ENCODE measurements around the gene OR13J1. TPM values are rescaled to one million over a fixed set of nuclear protein-coding genes. Genes with fewer than 3 reads are reported as not detected.

The OR13J1 gene
- total and polyA plus RNA-seq, 5 experiments from 2014 or later, result not detected

DNA sequence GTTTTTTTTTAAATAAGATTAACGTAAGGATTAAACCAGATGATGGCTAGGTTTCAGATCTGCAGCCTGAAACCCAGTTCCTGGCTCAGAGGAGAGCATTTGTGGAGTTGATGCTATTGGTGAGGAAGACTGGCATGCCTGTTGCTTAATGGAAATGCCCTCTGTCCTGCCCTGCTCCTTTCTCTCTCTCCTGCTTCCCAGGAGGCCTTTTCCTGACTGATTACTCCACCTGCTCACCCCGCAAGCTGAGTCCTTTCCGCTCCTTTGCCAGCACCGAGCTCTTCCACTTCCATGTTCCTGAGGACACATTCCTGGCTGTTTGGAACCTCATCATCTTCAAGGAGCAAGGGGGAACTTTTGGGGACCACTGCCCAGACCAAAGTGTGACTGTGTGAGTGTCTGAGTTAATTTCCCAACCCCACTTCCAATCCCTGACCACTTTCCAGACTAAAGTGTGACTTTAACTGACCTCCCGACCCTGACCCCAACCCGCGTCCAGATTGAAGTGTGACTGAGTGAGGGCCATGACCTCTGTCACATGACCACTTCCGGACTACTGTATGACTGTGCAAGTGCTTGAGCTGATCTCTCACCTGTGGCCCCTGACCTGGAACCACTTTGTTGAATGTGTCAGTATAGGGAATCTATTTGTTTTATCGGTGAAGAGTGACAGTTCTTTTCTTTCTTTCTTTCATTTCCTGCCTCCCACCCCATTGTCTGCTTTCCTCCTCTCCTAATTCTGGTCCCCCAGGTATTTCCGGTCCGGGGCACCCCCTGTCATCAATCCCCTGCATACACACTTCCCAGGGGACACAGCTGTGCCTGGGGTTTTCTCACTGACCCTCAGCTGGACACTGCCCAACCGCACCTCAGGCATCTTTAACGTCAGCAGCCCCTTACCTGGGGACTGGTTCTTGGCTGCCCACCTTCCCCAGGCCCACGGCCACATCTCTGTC, 35.7 kb downstream of the OR13J1 start:
- no peak overlapping the region for H3K4me3 Mint-ChIP-seq
- no peak for DNase-seq
- H3K36me3 Mint-ChIP-seq, result no peaks in the 10 kb centered on the region
- no peaks in the 10 kb centered on the region for H3K27me3 Mint-ChIP-seq
- H3K4me1 Mint-ChIP-seq, result peaks cover 23 to 41% (median 30%) of the 10 kb centered on the region in 4 donors
- no peak for ATAC-seq
- H3K27ac Mint-ChIP-seq, result peak overlapping the region in 5 of 10 donors; percentile 30 to 68 (median 57)
- POLR2A ChIA-PET, result interaction anchor here (0.7 kb wide), 1 partner anchor 86 kb away, joined by 4 read pairs; no protein-coding TSS in a partner anchor
- H3K9me3 Mint-ChIP-seq, result no peaks in the 10 kb centered on the region

DNA sequence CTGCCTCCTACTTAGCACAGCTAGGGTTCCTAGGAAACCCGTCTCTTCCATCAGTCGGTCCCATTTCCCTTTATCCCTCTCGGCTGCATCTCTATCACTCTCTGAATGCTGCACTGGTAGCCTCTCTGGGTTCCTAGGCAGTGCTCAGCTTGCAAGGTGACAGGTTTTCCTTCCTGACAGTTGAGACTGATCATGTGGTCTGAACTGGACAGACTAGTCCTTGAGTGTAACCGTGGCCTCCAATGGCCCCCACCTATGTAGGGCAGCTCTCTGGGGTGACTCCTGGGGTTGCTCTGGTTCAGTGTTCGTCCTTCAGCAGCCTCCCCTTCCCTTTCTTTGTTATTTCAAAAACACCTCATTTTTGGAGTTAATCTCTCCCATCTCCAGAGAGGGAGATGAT, 37.4 kb downstream of the OR13J1 start:
- Mint-ChIP-seq H3K27me3 (no peaks in the 10 kb centered on the region), H3K4me1 (peaks cover 32 to 50% (median 43%) of the 10 kb centered on the region in 4 donors), H3K4me3 (no peak overlapping the region), H3K36me3 (no peaks in the 10 kb centered on the region), H3K9me3 (no peaks in the 10 kb centered on the region), H3K27ac (peak overlapping the region in 2 of 10 donors; percentile 4 to 38)
- POLR2A ChIA-PET, result no interaction called here
- DNase-seq, result no peak
- no peak for ATAC-seq

DNA sequence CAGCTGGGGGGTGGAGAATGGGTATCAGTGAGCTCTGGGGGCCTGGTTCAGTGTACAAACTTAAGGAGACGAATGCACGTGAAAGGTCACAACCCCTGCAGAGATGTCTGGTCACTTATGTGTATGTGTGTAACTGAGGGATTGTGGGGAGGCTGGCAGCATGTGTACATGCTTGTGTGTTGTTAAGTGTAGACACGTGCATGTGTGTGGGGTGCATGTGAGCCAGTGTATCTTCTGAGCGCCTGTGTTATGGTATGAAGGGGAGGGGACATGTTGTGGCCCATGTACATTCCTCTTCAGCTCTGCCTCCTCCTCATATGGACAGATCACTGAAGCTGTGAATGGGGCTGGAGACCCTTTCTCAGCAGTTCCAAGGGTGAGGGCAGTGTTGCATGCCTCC, 39.2 kb downstream of the OR13J1 start:
- Mint-ChIP-seq H3K4me1 (peaks cover 30 to 56% (median 47%) of the 10 kb centered on the region in 4 donors), H3K36me3 (no peaks in the 10 kb centered on the region), H3K27ac (peak overlapping the region in 3 of 10 donors; percentile 57 to 85 (median 77)), H3K4me3 (peak overlapping the region in 4 of 10 donors; percentile 0 to 65 (median 32)), H3K27me3 (no peaks in the 10 kb centered on the region), H3K9me3 (no peaks in the 10 kb centered on the region)
- POLR2A ChIA-PET, result interaction anchor here (0.5 kb wide), 1 partner anchor 185 kb away, joined by 5 read pairs; no protein-coding TSS in a partner anchor
- DNase-seq (no peak), ATAC-seq (no peak)

DNA sequence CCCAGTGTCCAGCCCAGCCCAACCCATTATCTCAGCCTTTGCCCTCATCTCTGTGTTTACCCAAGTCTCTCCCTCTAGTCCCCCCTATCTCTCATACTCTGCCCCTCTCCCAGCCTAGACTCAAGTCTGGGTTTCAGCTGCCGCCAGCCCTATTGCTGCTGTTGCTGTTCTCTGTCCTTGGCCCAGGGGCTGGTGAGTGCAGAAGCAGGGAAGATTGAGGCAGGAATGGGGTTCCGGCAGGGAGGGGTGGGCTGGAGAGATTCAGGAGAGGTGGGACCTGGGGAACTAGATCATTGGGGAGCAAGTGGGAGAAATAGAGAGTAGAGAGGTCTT, 40.5 kb downstream of the OR13J1 start:
- H3K4me1 Mint-ChIP-seq, result peaks cover 32 to 63% (median 48%) of the 10 kb centered on the region in 4 donors
- ATAC-seq, result no peak

DNA sequence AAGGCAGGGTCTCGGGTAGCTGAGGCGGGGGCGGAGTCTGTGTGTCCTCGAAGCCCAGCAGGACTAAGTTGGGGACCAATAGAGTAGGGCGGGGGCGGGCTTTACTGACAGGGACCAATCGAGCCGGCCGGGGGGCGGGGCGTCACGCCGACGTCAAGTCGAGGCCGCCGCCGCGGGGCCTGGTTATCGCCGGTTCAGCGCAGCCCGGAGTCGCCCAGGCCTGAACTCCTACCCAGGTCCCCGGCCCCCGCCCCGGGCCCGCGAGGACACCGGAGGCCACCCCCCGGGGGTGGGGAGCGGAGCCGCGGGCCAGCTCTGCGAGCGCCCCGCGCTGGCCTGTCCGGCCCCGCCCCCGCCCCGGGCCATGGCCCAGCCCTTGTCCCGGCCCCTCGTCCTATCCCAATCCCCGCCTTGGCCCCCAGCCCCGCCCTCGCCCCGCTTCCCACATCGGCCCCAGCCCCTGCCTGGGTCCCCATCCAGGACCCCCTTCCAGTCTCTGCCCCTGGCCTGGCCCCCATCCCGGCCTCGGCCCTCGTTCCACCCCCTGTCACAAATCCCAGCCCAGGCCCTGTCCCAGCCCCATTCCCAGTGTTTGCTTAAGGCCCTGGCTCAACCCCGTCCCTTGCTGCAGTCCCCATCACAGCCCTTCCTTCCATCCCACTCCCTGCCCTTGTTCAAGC, 41.0 kb downstream of the OR13J1 start, which contains the start of gene TMEM8B:
TSS of gene TMEM8B (plus strand) at position 145 of the 680 bp plus-strand sequence. CDS start at position 365, 220 bp downstream.
- H3K4me1 Mint-ChIP-seq, result peaks cover 32 to 63% (median 44%) of the 10 kb centered on the region in 4 donors
- H3K9me3 Mint-ChIP-seq, result no peaks in the 10 kb centered on the region
- H3K27ac Mint-ChIP-seq, result peak within 1 kb of the TSS; percentile 81 to 100 (median 96)
- peak; percentile 83 to 97 (median 90) for DNase-seq
- POLR2A ChIA-PET, result interaction anchor here (0.6 to 1.5 kb wide), 8 partner anchors 15 to 241 kb away, joined by 3 to 8 read pairs (median 3); partner anchors contain the start of genes CCDC107, HINT2 and SPAG8
- H3K27me3 Mint-ChIP-seq, result no peaks in the 10 kb centered on the region
- H3K36me3 Mint-ChIP-seq, result no peaks in the 10 kb centered on the region
- peak; percentile 94 for ATAC-seq
- peak within 1 kb of the TSS; percentile 86 to 100 (median 96) for H3K4me3 Mint-ChIP-seq

More for the DNA sequence above, 40.5 kb downstream of the OR13J1 start:
- Mint-ChIP-seq H3K36me3 (no peaks in the 10 kb centered on the region), H3K9me3 (no peaks in the 10 kb centered on the region), H3K27ac (peak overlapping the region; percentile 65 to 97 (median 93)), H3K4me3 (peak overlapping the region; percentile 82 to 92 (median 86)), H3K27me3 (no peaks in the 10 kb centered on the region)
- POLR2A ChIA-PET, result interaction anchor here (0.6 kb wide), 1 partner anchor 19 kb away, joined by 3 read pairs; no protein-coding TSS in a partner anchor
- no peak for DNase-seq

DNA sequence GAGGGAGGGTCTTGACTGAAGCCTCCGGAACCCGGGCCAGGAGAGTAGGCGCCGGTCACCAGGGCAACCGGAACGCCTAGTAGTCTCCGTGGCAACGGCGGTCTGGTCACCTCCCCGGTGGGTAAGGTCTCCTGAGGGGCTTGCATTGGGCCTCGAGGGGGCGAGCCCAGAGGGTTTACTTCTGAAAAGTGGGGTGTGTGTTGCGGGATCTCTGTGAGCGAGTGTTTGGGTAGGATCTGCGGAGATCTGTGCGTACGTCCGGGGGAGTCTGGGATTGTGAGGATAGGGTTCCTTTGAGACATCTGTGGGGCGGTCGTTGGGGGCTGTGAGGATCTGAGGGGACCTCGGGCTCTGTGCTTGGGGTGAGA, 41.5 kb downstream of the OR13J1 start, which contains the start of gene FAM221B:
TSS of gene FAM221B (minus strand) at position 17 of the 368 bp plus-strand sequence. CDS start 2,571 bp downstream, outside the sequence.
- Mint-ChIP-seq H3K27ac (peak within 1 kb of the TSS; percentile 81 to 100 (median 96)), H3K4me1 (peaks cover 32 to 61% (median 42%) of the 10 kb centered on the region in 4 donors), H3K9me3 (no peaks in the 10 kb centered on the region), H3K36me3 (no peaks in the 10 kb centered on the region), H3K27me3 (no peaks in the 10 kb centered on the region), H3K4me3 (peak within 1 kb of the TSS; percentile 86 to 100 (median 96))
- POLR2A ChIA-PET, result interaction anchor here (0.6 to 1.5 kb wide), 7 partner anchors 14 to 241 kb away, joined by 3 to 8 read pairs (median 3); partner anchors contain the start of genes CCDC107, HINT2 and SPAG8
- peak; percentile 33 to 41 for ATAC-seq
- DNase-seq, result peak in 2 of 10 donors; percentile 39 to 72

DNA sequence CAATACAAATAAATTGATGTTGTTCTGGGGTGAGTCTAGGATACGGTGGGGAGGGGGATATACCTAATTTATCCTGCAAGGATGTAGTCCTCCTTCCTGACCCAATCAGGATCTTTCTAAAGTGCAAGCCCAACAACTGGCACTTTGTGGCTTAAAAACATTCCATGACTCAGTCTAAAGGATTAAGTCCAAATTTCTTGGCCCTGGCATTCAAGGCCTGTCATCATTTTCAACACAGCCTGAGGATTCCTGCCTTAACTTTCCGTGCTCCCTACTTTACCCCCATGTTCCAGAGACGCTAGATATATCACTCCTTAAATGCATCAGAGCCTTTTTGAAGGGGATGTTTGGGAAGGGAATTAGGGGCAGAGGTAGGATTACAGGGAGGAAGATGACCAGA, 42.7 kb downstream of the OR13J1 start:
- ATAC-seq, result no peak
- no peak for DNase-seq
- POLR2A ChIA-PET, result interaction anchor here (1.0 kb wide), 1 partner anchor 8 kb away, joined by 6 read pairs; no protein-coding TSS in a partner anchor
- Mint-ChIP-seq H3K27ac (peak overlapping the region in 5 of 10 donors; percentile 7 to 78 (median 60)), H3K9me3 (no peaks in the 10 kb centered on the region), H3K4me3 (peak overlapping the region; percentile 69 to 98 (median 95)), H3K27me3 (no peaks in the 10 kb centered on the region), H3K36me3 (no peaks in the 10 kb centered on the region), H3K4me1 (peaks cover 30 to 53% (median 38%) of the 10 kb centered on the region in 4 donors)

DNA sequence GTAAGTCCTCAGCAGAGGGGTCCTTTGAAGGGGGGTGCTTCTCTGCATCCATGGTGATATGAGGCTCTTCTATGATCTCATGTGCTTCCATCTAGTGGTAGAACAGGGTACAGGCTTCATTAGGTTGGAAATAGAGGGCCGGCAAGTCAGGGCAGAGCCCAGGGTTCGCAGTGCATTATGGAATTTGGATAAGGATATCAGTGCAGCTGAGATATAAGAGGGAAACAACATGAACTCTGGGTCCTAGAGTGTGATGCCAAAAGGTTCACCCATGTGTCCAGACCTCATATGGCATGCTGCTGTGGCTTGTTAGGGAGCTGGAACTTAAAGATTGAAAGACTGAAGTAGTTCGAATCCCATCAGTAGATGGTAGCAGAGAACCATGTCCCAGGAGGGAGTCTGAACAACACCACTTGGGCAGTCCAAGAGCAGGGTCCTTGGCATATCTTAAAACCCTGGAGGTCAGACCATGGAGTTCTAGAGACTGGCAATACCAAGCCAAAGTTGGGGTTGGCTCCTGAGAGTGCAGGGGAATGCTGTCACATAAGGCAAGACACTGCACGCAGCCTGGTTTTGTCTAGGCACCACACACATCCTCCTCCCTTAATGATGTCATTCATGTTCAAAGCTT, 44.0 kb downstream of the OR13J1 start:
- ATAC-seq, result peak; percentile 21 to 34
- peak in 5 of 10 donors; percentile 29 to 60 (median 57) for DNase-seq
- H3K27ac Mint-ChIP-seq, result peak overlapping the region in 6 of 10 donors; percentile 4 to 83 (median 48)
- no peaks in the 10 kb centered on the region for H3K36me3 Mint-ChIP-seq
- no peaks in the 10 kb centered on the region for H3K9me3 Mint-ChIP-seq
- peak overlapping the region in 5 of 10 donors; percentile 17 to 72 (median 40) for H3K4me3 Mint-ChIP-seq
- peaks cover 27 to 45% (median 32%) of the 10 kb centered on the region in 4 donors for H3K4me1 Mint-ChIP-seq
- no peaks in the 10 kb centered on the region for H3K27me3 Mint-ChIP-seq
- POLR2A ChIA-PET, result interaction anchor here (0.6 to 1.2 kb wide), 3 partner anchors 12 to 33 kb away, joined by 3 read pairs; partner anchors contain the start of gene SPAG8

DNA sequence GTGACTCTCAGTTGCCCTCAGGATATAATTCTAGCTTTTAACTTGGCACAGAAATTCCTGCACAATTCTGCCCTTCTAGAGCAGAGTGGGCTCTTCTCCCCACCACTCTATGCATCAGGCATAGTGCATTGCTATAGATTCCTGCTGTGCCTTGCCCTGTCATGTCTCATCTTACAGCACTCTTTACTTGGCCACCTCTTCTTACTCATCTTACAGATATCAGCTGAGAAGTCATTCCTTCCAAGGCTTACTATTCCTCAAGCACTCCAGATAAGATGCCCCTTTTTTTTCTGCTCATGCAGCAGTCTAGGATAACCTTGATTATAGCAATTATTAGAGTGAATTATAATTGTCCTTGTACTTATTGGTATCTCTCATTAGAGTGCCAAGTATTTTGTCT, 47.3 kb downstream of the OR13J1 start:
- Mint-ChIP-seq H3K9me3 (no peaks in the 10 kb centered on the region), H3K27ac (peak overlapping the region in 1 of 10 donors; percentile 45), H3K36me3 (no peaks in the 10 kb centered on the region), H3K27me3 (peaks cover 0 to 4% (median 0%) of the 10 kb centered on the region in 5 donors), H3K4me3 (no peak overlapping the region), H3K4me1 (peaks cover 5 to 14% (median 9%) of the 10 kb centered on the region in 4 donors)
- no peak for DNase-seq
- no peak for ATAC-seq
- POLR2A ChIA-PET, result no interaction called here

DNA sequence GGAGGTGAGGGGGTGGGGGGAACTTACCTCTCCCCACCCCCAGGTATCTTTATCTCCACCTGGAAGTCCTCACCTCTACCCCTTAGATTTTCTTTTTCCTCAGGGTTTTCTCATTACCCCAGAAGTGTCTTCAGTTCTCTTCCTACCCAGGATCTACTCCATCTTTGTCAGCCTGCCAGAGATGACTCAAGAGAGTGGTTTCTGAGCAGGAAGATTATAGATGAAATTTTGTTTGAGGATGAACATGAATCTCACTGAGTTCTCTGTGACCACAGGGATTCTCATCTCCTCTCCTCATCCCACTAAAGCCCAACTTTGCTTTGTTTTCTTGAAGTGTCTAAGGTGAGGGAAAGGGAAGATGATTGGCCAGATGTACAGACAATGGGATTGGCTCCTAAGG, 50.1 kb downstream of the OR13J1 start:
- no peak for ATAC-seq
- no peak for DNase-seq
- Mint-ChIP-seq H3K36me3 (no peaks in the 10 kb centered on the region), H3K4me3 (no peak overlapping the region), H3K4me1 (peaks cover 4 to 14% (median 8%) of the 10 kb centered on the region in 4 donors), H3K9me3 (peaks cover 0 to 3% (median 0%) of the 10 kb centered on the region in 9 donors), H3K27ac (no peak overlapping the region), H3K27me3 (peaks cover 0 to 5% (median 0%) of the 10 kb centered on the region in 5 donors)
- POLR2A ChIA-PET, result no interaction called here
